HuH-7 (cell line): Measurements from ENCODE around the gene TRAF3IP3.

ENCODE experiments used
- DNase-seq: peaks from one replicate; pipeline ENCODE4 v3.0.0; 2011; ENCODE audit warnings: low spot score

Gene TRAF3IP3

GRCh38 chr1:209755926-209756614 is at the start of gene TRAF3IP3:
TRAF3IP3 (plus strand) TSS chr1:209756053; CDS start chr1:209760040, 3,987 bp downstream.
- DNase-seq = no peak

GRCh38 chr1:209706622-209707021 is 49.2 kb upstream of the TRAF3IP3 start:
- DNase-seq = no peak

- DNase-seq = no peak
Measured at GRCh38 chr1:209707308-209707707, 48.5 kb upstream of the TRAF3IP3 start.

GRCh38 chr1:209708297-209708696 is 47.6 kb upstream of the TRAF3IP3 start:
- DNase-seq = no peak

- DNase-seq = no peak
Measured at GRCh38 chr1:209710093-209710492, 45.8 kb upstream of the TRAF3IP3 start.

- DNase-seq = no peak
Measured at GRCh38 chr1:209710847-209711246, 45.0 kb upstream of the TRAF3IP3 start.

- DNase-seq = no peak
Measured at GRCh38 chr1:209714338-209714737, 41.5 kb upstream of the TRAF3IP3 start.

GRCh38 chr1:209715314-209715713 is 40.5 kb upstream of the TRAF3IP3 start:
- no peak for DNase-seq

GRCh38 chr1:209717818-209718217 is 38.0 kb upstream of the TRAF3IP3 start:
- no peak for DNase-seq

- no peak for DNase-seq
Measured at GRCh38 chr1:209720326-209720725, 35.5 kb upstream of the TRAF3IP3 start.

GRCh38 chr1:209720826-209721225 is 35.0 kb upstream of the TRAF3IP3 start:
- no peak for DNase-seq

- DNase-seq = no peak
Measured at GRCh38 chr1:209721323-209721722, 34.5 kb upstream of the TRAF3IP3 start.

- no peak for DNase-seq
Measured at GRCh38 chr1:209723265-209723664, 32.6 kb upstream of the TRAF3IP3 start.

GRCh38 chr1:209723756-209724693 is 31.8 kb upstream of the TRAF3IP3 start:
- no peak for DNase-seq

GRCh38 chr1:209727286-209727685 is 28.6 kb upstream of the TRAF3IP3 start:
- DNase-seq = no peak

GRCh38 chr1:209727785-209728184 is 28.1 kb upstream of the TRAF3IP3 start:
- DNase-seq = no peak

GRCh38 chr1:209728466-209728865 is 27.4 kb upstream of the TRAF3IP3 start:
- no peak for DNase-seq

- no peak for DNase-seq
Measured at GRCh38 chr1:209729436-209729835, 26.4 kb upstream of the TRAF3IP3 start.

GRCh38 chr1:209732725-209733124 is 23.1 kb upstream of the TRAF3IP3 start:
- no peak for DNase-seq

GRCh38 chr1:209733409-209734192 is 22.3 kb upstream of the TRAF3IP3 start:
- no peak for DNase-seq

- no peak for DNase-seq
Measured at GRCh38 chr1:209736490-209737117, 19.2 kb upstream of the TRAF3IP3 start.

- DNase-seq = no peak
Measured at GRCh38 chr1:209737118-209737505, 18.7 kb upstream of the TRAF3IP3 start.
